G401 (cell line): ENCODE measurements around the gene RPUSD3. TPM values are rescaled to one million over a fixed set of nuclear protein-coding genes. Genes with fewer than 3 reads are reported as not detected.

Source experiments
- total RNA-seq: library from RNA; depleted of rRNA; stranded (reverse); fragments of >200 nt; shearing (Covaris generic); gene quantifications from 2 replicates; pipeline ENCODE4 v1.2.3, GENCODE V29; 2014; rRNA removed

The RPUSD3 gene
- total RNA-seq, 1 experiment from 2014 or later = 82.7 TPM

Other genes with a start within 250 kb of the RPUSD3 start
- gene MTMR14, start 194.5 kb downstream of the RPUSD3 start, total RNA-seq = 37.7 and 39.1 TPM in 2 replicates
- gene CPNE9, start 140.2 kb downstream of the RPUSD3 start, total RNA-seq = 0.80 and 3.9 TPM in 2 replicates
- 18.5 and 23.7 TPM in 2 replicates for gene BRPF1, start 112.3 kb downstream of the RPUSD3 start, total RNA-seq
- gene OGG1, start 94.1 kb downstream of the RPUSD3 start, total RNA-seq = 32.1 and 35.3 TPM in 2 replicates
- not detected in 2 replicates for gene CAMK1, start 74.1 kb downstream of the RPUSD3 start, total RNA-seq
- gene TADA3, start 51.5 kb downstream of the RPUSD3 start, total RNA-seq = 70.0 and 72.1 TPM in 2 replicates
- gene ARPC4, start 50.9 kb downstream of the RPUSD3 start, total RNA-seq = 231 and 292 TPM in 2 replicates
- gene TTLL3, start 33.7 kb downstream of the RPUSD3 start, total RNA-seq = 4.6 and 5.4 TPM in 2 replicates
- not detected in 2 replicates for gene CIDEC, start 36.2 kb upstream of the RPUSD3 start, total RNA-seq
- gene JAGN1, start 46.6 kb upstream of the RPUSD3 start, total RNA-seq = 25.1 and 30.0 TPM in 2 replicates
- 3.6 and 5.3 TPM in 2 replicates for gene IL17RE, start 58.8 kb upstream of the RPUSD3 start, total RNA-seq
- gene IL17RC, start 73.1 kb upstream of the RPUSD3 start, total RNA-seq = 12.2 and 22.5 TPM in 2 replicates
- 13.3 and 30.0 TPM in 2 replicates for gene CRELD1, start 89.8 kb upstream of the RPUSD3 start, total RNA-seq
- 8.6 and 11.5 TPM in 2 replicates for gene PRRT3, start 108.4 kb upstream of the RPUSD3 start, total RNA-seq
- 30.3 and 63.2 TPM in 2 replicates for gene EMC3, start 142.8 kb upstream of the RPUSD3 start, total RNA-seq
- gene FANCD2, start 182.4 kb upstream of the RPUSD3 start, total RNA-seq = 17.8 and 43.1 TPM in 2 replicates